Bronchial epithelial cell (primary cell): Measurements from ENCODE around the gene TK2. TPM values are rescaled to one million over a fixed set of nuclear protein-coding genes. Genes with fewer than 3 reads are reported as not detected.

Experiments
- DNase-seq: peaks from one replicate; pipeline ENCODE4 v3.0.0-alpha.2; 2010; ENCODE audit warnings: low read depth
- FAIRE-seq: peaks from 2 replicates; lab custom pipeline; 2011; peaks lifted over from hg19 to GRCh38; lab: Jason Lieb, UNC
- H3K27me3 ChIP-seq: 2 replicates; pipeline ENCODE4 v1.5.1; 2011; ENCODE audit warnings: low read length; ENCODE audit not compliant: control insufficient read depth, insufficient read depth
- H3K36me3 ChIP-seq: 2 replicates; pipeline ENCODE4 v1.5.1; 2011; ENCODE audit warnings: low read length; ENCODE audit not compliant: control insufficient read depth, insufficient read depth
- H3K4me3 ChIP-seq: 2 replicates; pipeline ENCODE4 v1.5.1; 2011; ENCODE audit warnings: mild to moderate bottlenecking, low read depth, low read length, control low read depth
- CTCF ChIP-seq: IDR thresholded peaks from 2 replicates; pipeline ENCODE4 v1.5.1; 2011; ENCODE audit warnings: mild to moderate bottlenecking, moderate library complexity, low read length, control low read depth, inconsistent platforms; ENCODE audit not compliant: insufficient read depth, severe bottlenecking
- total RNA-seq: library from RNA; depleted of rRNA; stranded (reverse); fragments of >200 nt; gene quantifications from 2 replicates; pipeline ENCODE4 v1.2.1, GENCODE V29; 2014

TK2 gene
- total RNA-seq, 1 donor from 2014 or later = 8.7 TPM

- DNase-seq (peak; percentile 52), FAIRE-seq (no peak)
- peaks cover 2% of the 10 kb centered on the region for H3K36me3 ChIP-seq
- H3K4me3 ChIP-seq = no peak overlapping the region
- no peaks in the 10 kb centered on the region for H3K27me3 ChIP-seq
- no peak for TF ChIP-seq CTCF
These were observed 10.1 kb downstream of the TK2 start for GRCh38 chr16:66539623-66540469.

- no peak for FAIRE-seq
- H3K4me3 ChIP-seq = no peak overlapping the region
- H3K27me3 ChIP-seq = no peaks in the 10 kb centered on the region
- DNase-seq = no peak
- peaks cover 2% of the 10 kb centered on the region for H3K36me3 ChIP-seq
- TF ChIP-seq CTCF = no peak
These were observed 11.0 kb downstream of the TK2 start for GRCh38 chr16:66538910-66539309.

- H3K4me3 ChIP-seq = no peak overlapping the region
- H3K36me3 ChIP-seq = peaks cover 2% of the 10 kb centered on the region
- DNase-seq = no peak
- no peak for TF ChIP-seq CTCF
- H3K27me3 ChIP-seq = no peaks in the 10 kb centered on the region
- FAIRE-seq = no peak
These were observed 12.7 kb downstream of the TK2 start for GRCh38 chr16:66537236-66537635.

GRCh38 chr16:66536525-66536924 lies 13.4 kb downstream of the TK2 start:
- TF ChIP-seq CTCF = no peak
- FAIRE-seq = no peak

GRCh38 chr16:66534376-66534799 lies 15.5 kb downstream of the TK2 start:
- Histone ChIP-seq H3K4me3 (no peak overlapping the region), H3K27me3 (no peaks in the 10 kb centered on the region), H3K36me3 (peaks cover 5% of the 10 kb centered on the region)
- DNase-seq = no peak
- no peak for TF ChIP-seq CTCF
- FAIRE-seq = peak; percentile 23

More at GRCh38 chr16:66536525-66536924, 13.4 kb downstream of the TK2 start:
- H3K27me3 ChIP-seq = no peaks in the 10 kb centered on the region
- DNase-seq = no peak
- H3K36me3 ChIP-seq = no peaks in the 10 kb centered on the region
- no peak overlapping the region for H3K4me3 ChIP-seq
